ENCODE measurements around the gene KLK13. TPM values are rescaled to one million over a fixed set of nuclear protein-coding genes. Genes with fewer than 3 reads are reported as not detected.

Gene KLK13
- total RNA-seq, 1 donor from 2014 or later = 1.1 TPM

DNA sequence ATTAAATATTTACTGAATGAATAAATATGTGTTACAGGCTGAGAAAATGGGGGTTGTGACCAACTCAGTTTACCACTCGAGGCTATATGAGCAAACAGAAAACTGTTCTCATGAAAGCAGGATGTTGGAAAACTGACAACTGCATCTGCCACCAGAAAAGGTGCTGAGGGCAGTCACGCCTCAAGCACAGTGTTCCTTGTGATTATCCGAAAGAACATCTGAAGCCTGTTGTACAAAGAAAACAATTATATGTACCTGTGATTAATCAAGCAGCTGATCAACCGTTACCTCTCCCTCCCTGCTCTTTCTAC, 6.2 kb upstream of the KLK13 start:
- H3K27me3 Mint-ChIP-seq = peaks cover 11% of the 10 kb centered on the region
- TF ChIP-seq CTCF (IDR thresholded peaks at IDR 0.05; ENCODE audit: unreplicated experiment) = no peak
- H3K36me3 Mint-ChIP-seq (ENCODE audit: insufficient read depth) = no peaks in the 10 kb centered on the region
- H3K9me3 Mint-ChIP-seq (ENCODE audit: low read depth) = peaks cover 16% of the 10 kb centered on the region
- H3K4me3 Mint-ChIP-seq (ENCODE audit: low read depth) = no peak overlapping the region
- peaks cover 10% of the 10 kb centered on the region for H3K4me1 Mint-ChIP-seq (ENCODE audit: low read depth)
- no peak overlapping the region for H3K27ac Mint-ChIP-seq
- DNase-seq (ENCODE audit: low spot score, unreplicated experiment) = no peak

DNA sequence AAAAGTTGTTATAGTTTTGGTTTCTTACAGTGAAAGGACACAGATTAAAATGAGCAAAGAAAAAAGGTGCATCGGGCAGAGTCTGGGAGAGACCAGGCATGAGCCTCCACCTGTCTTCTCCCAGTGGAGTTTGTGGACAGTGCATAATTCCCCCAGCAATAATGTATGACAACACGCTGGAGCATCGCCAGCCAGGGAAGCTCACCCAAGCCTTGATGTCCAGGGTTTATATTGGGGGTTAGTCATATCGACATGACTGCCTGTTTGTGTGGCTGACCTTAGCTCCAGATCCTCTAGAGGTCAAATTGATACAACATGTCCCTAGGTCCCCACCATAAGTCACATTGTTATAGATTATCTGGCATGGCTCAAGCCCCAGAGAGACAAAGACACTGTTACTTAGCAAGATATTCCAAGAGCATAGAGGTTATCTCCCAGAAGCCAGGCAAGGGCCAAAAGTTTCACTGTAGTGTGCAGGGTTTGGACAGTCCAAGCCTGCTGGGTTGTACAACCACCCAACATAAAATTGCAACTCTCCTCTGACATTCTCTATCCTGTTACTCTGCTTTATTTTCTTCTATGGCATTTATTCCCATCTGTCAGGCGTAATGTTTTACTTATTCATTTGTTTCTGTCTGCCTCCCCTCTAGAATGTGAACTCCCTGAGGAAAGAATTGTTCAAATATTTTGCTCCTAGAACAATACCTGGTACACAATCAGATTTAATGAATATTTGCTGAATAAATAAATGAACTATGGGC, 5.6 kb upstream of the KLK13 start:
- no peak overlapping the region for H3K4me3 Mint-ChIP-seq (ENCODE audit: low read depth)
- no peak for DNase-seq (ENCODE audit: low spot score, unreplicated experiment)
- H3K27me3 Mint-ChIP-seq = peaks cover 14% of the 10 kb centered on the region
- peaks cover 12% of the 10 kb centered on the region for H3K4me1 Mint-ChIP-seq (ENCODE audit: low read depth)
- no peak for TF ChIP-seq CTCF (IDR thresholded peaks at IDR 0.05; ENCODE audit: unreplicated experiment)
- H3K27ac Mint-ChIP-seq = peak overlapping the region; percentile 2
- peaks cover 16% of the 10 kb centered on the region for H3K9me3 Mint-ChIP-seq (ENCODE audit: low read depth)
- H3K36me3 Mint-ChIP-seq (ENCODE audit: insufficient read depth) = no peaks in the 10 kb centered on the region

DNA sequence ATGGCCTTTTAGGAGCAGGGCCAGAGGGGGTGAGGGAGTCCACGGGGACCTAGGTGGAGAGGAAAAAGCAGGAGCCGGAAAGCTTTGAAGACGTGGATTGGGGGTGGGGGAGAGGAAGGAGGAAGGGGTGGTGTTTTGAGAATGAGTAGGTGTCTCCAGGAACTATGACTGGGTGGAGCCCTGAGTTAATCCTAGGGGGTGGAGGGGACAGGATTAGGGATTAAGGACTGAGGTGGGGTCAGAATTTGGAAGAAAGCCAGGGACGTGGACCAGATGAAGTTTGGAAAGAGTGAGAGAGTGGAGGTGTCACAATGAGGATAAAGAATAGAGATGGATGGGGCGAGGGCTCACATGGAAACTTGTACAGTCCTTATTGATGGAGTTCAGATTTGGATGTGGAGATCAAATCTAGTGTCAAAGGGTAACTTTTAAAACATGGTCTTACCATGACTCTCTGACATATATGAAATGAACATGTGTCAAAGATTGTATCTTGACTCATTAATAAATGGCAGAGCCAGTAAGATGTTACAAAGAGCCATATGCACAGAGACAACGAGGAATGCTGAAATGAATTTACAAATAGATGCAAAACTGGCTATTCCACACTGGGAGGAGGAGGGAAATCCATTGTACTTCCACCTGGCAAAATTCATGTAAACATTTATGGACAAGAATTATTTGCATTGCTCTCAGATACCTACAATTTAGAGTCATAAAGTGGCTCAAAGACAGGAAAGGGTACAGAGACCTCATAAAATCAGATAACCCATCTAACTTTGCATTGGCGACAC, 1.7 kb upstream of the KLK13 start:
- Mint-ChIP-seq H3K36me3 (ENCODE audit: insufficient read depth) (no peaks in the 10 kb centered on the region), H3K4me3 (ENCODE audit: low read depth) (no peak overlapping the region), H3K4me1 (ENCODE audit: low read depth) (peaks cover 15% of the 10 kb centered on the region), H3K9me3 (ENCODE audit: low read depth) (peaks cover 4% of the 10 kb centered on the region), H3K27ac (no peak overlapping the region), H3K27me3 (peaks cover 16% of the 10 kb centered on the region)
- DNase-seq (ENCODE audit: low spot score, unreplicated experiment) = no peak
- TF ChIP-seq CTCF (IDR thresholded peaks at IDR 0.05; ENCODE audit: unreplicated experiment) = no peak

- Mint-ChIP-seq H3K27ac (no peak overlapping the region), H3K4me3 (ENCODE audit: low read depth) (peak overlapping the region; percentile 70), H3K9me3 (ENCODE audit: low read depth) (peaks cover 9% of the 10 kb centered on the region), H3K27me3 (peaks cover 27% of the 10 kb centered on the region), H3K36me3 (ENCODE audit: insufficient read depth) (no peaks in the 10 kb centered on the region), H3K4me1 (ENCODE audit: low read depth) (peaks cover 5% of the 10 kb centered on the region)
- no peak for DNase-seq (ENCODE audit: low spot score, unreplicated experiment)
- no peak for TF ChIP-seq CTCF (IDR thresholded peaks at IDR 0.05; ENCODE audit: unreplicated experiment)
These were observed 499 bp upstream of the KLK13 start for GRCh38 chr19:51065221-51065960.

GRCh38 chr19:51063664-51064063, 1.2 kb downstream of the KLK13 start:
- H3K9me3 Mint-ChIP-seq (ENCODE audit: low read depth) = peaks cover 9% of the 10 kb centered on the region
- DNase-seq (ENCODE audit: low spot score, unreplicated experiment) = no peak
- no peaks in the 10 kb centered on the region for H3K36me3 Mint-ChIP-seq (ENCODE audit: insufficient read depth)
- H3K4me1 Mint-ChIP-seq (ENCODE audit: low read depth) = peaks cover 4% of the 10 kb centered on the region
- H3K27ac Mint-ChIP-seq = no peak overlapping the region
- no peak for TF ChIP-seq CTCF (IDR thresholded peaks at IDR 0.05; ENCODE audit: unreplicated experiment)
- peaks cover 30% of the 10 kb centered on the region for H3K27me3 Mint-ChIP-seq
- peak overlapping the region; percentile 50 for H3K4me3 Mint-ChIP-seq (ENCODE audit: low read depth)

Measured in progenitor cell of endocrine pancreas (in vitro differentiated cells).